ENCODE results near the gene CACNA1D.

GRCh38 chr3:53577506-53577905, 83.1 kb downstream of the CACNA1D start:
- no peak for TF ChIP-seq CTCF (IDR thresholded peaks at IDR 0.05; ENCODE audit: low read depth, low read length)
- no peak for TF ChIP-seq EZH2phosphoT487 (IDR thresholded peaks at IDR 0.05; ENCODE audit: low read depth)

All from OCI-LY3 (cell line).